Activated naive CD4-positive, alpha-beta T cell treated with anti-CD3 and anti-CD28 coated beads, Interleukin-2, amount 10 ng/mL, durations not matched to agents 7 days and 5 days (primary cell): ENCODE results near the gene LINC01488.

Source experiments
- CTCF ChIA-PET: fragments of 350-600 bp; sonication (Branson Sonifier 250); formaldehyde crosslinking; loops from one replicate; lab custom pipeline; 2021; ENCODE audit warnings: antibody characterized with exemption; lab: Charles Lee
- DNase-seq: peaks from one replicate; pipeline ENCODE4 v3.0.0-alpha.2; 2020
- H3K27ac Mint-ChIP-seq: one replicate; pipeline ENCODE4 v1.8.0; 2021; ENCODE audit warnings: mild to moderate bottlenecking, moderate library complexity, mixed read lengths
- H3K27me3 Mint-ChIP-seq: one replicate; pipeline ENCODE4 v1.8.0; 2021; ENCODE audit warnings: mild to moderate bottlenecking, mixed read lengths
- H3K36me3 Mint-ChIP-seq: one replicate; pipeline ENCODE4 v1.8.0; 2021; ENCODE audit warnings: mixed read lengths
- H3K4me1 Mint-ChIP-seq: one replicate; pipeline ENCODE4 v1.8.0; 2021; ENCODE audit warnings: mixed read lengths
- H3K4me3 Mint-ChIP-seq: one replicate; pipeline ENCODE4 v1.8.0; 2021; ENCODE audit warnings: mild to moderate bottlenecking, moderate library complexity, mixed read lengths
- H3K9me3 Mint-ChIP-seq: one replicate; pipeline ENCODE4 v1.8.0; 2021; ENCODE audit warnings: mixed read lengths

The LINC01488 gene

DNA sequence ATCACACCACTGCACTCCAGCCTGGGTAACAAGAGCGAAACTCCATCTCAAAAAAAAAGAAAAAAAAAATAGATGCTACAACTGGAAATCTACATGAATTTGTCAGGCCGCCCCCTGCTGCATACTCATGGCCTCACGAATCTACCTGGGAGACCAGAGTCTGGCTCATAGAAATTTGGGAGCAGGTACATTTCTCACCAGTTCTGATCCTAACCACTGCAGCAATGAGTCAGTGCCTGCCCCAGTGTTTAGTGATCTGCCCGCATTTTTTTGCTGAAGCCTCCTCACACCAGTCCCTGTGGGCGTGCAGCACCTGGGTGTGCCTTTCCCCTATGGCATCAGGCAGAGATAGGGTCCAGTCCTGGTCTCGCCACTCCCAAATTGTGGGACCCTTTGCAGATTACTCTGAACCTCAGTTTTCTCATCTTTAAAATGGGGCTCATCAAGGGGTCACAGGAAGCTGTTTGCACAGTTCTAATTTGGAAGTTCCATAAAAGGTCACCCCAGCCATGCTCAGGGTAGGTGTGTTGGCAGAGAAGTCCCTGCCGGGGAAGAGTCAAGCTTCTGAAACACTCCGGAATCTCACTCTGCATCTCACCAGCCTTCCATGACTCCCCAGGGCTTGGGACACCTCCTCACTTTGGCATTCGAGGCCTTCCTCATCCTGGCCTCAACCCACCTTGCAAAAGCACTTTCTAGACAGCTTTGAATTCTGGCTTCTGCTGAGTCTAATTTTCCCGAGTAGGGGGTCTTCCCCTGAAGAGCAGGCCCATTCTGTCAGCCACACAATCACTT lies 39.3 kb upstream of the LINC01488 start:
- CTCF ChIA-PET: no interaction called here
- H3K27ac Mint-ChIP-seq: no peak overlapping the region
- H3K36me3 Mint-ChIP-seq: no peaks in the 10 kb centered on the region
- H3K27me3 Mint-ChIP-seq: peaks cover 42% of the 10 kb centered on the region
- DNase-seq: no peak
- H3K9me3 Mint-ChIP-seq: no peaks in the 10 kb centered on the region
- H3K4me3 Mint-ChIP-seq: no peak overlapping the region
- H3K4me1 Mint-ChIP-seq: peaks cover 5% of the 10 kb centered on the region

DNA sequence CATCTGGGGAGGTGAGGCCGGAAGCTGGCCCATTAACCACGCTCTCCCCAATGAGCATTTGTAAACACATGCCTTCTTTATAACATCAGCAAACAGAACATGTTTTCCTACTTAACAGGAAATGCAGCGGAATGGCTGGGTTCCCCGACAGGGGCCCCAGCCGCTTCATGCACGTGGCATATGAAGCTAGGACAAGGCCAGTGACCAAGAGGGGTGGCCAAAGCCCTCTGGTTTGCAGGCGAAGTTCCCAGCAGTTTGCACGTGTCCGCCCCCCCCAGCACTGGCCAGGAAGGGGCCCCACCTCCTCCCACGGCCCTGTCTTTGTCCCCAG lies 38.7 kb upstream of the LINC01488 start:
- peaks cover 47% of the 10 kb centered on the region for H3K27me3 Mint-ChIP-seq
- H3K4me1 Mint-ChIP-seq: peaks cover 5% of the 10 kb centered on the region
- H3K27ac Mint-ChIP-seq: no peak overlapping the region

DNA sequence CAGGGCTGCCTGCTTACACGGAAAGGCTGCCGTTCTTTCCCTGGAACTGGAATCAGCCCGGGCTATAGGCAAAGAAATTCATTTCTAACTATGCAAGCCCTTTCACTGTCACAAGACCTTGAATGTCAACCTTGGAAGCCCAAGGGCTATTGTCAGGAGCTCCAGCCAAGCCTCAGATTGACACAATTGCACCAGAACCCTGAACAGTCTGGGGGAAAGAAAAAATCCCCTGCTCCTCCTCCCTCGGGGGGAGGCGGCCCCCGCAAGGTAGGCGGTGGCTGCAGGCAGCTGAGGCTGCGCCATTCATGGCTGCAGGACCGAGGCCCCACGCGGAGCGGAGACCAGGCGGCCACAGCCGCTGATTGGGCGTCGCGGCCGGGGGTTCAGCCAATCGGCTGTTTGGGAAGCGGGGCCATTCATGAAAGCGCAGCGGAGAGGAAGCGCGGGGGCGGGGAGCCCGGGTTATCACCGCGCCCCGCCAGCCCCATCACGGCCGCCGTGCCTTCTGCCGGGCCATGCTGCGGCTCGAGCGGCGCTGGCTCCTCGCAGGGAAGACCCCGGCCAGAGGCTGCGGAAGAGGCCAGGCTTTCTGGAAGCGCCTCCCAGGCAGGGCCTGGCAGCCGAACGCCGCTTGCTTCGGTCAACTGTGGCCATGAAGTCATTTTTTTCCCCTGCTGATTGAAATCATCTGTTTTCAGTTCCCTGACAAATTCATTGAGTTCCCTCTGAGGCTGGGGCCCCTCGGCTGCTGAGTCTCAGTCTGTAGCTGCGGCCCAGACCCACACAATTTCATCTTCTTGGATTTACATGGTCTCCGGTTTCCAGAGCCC lies 38.1 kb upstream of the LINC01488 start:
- Mint-ChIP-seq H3K27ac (no peak overlapping the region), H3K36me3 (no peaks in the 10 kb centered on the region), H3K4me3 (peak overlapping the region; percentile 47), H3K4me1 (peaks cover 5% of the 10 kb centered on the region), H3K9me3 (no peaks in the 10 kb centered on the region), H3K27me3 (peaks cover 53% of the 10 kb centered on the region)
- CTCF ChIA-PET: no interaction called here
- DNase-seq: peak; percentile 84

More for the DNA sequence above, 38.7 kb upstream of the LINC01488 start:
- no peak overlapping the region for H3K4me3 Mint-ChIP-seq
- no peaks in the 10 kb centered on the region for H3K36me3 Mint-ChIP-seq
- CTCF ChIA-PET: no interaction called here
- DNase-seq: no peak
- H3K9me3 Mint-ChIP-seq: no peaks in the 10 kb centered on the region

DNA sequence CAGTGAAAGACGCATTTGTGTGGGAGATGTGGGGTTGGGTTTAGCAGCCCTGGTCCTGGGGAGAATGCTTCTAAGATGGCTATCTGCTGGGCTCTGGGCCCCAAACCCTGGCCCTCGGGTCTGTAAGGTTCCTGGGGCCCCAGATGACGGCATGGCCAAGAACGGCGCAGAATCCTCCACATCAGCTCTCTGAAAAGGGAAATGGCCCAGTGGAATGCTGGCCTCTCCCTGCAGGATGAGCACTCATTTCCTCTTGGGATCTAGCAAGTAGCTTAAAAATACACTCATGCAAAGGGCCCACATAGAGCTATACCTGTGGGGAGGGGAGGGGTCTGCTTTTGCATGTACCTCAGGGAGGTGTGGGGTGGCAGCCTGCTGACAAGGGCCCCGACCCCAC lies 37.5 kb upstream of the LINC01488 start:
- Mint-ChIP-seq H3K27ac (no peak overlapping the region), H3K9me3 (no peaks in the 10 kb centered on the region), H3K27me3 (peaks cover 59% of the 10 kb centered on the region), H3K4me3 (peak overlapping the region; percentile 47), H3K4me1 (peaks cover 5% of the 10 kb centered on the region), H3K36me3 (no peaks in the 10 kb centered on the region)
- CTCF ChIA-PET: no interaction called here
- no peak for DNase-seq

DNA sequence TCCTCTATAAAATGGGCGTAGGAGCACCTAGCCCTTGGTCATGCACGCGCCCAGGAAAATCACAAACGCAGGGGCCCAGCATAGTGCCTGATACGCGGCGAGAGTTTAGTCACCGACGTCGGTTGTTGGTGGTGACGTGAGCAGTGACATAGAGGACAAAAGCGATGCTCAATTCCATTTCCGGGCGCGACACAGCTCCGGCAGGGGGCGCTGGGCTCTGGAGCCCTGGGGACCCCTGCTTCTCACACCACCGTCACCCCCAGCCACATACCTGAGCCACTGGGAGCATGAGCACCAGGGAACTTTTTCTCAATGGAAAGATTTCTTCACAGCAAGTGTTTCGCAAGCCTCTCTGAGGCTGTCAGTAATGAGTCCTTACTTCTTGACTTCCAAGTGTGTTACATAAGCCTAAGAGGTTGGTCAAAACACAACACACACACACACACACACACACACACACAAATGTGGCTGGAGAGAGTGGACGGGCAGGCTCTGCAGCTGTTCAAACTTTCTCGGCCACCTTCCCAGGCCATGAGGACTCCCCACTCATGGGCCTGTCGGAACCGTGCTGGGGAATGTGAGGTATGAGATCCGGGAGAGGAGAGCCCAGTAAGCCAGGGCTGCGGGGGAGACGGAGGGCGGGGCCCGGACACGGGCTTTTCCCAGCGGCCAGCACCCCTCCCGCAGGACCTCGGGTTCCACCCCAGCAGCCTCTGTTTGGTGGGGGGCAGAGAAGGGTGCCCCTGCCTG lies 36.9 kb upstream of the LINC01488 start:
- no peak overlapping the region for H3K27ac Mint-ChIP-seq
- CTCF ChIA-PET: no interaction called here
- no peaks in the 10 kb centered on the region for H3K36me3 Mint-ChIP-seq
- H3K4me1 Mint-ChIP-seq: peaks cover 5% of the 10 kb centered on the region
- no peak for DNase-seq
- H3K9me3 Mint-ChIP-seq: no peaks in the 10 kb centered on the region
- no peak overlapping the region for H3K4me3 Mint-ChIP-seq
- peaks cover 65% of the 10 kb centered on the region for H3K27me3 Mint-ChIP-seq

DNA sequence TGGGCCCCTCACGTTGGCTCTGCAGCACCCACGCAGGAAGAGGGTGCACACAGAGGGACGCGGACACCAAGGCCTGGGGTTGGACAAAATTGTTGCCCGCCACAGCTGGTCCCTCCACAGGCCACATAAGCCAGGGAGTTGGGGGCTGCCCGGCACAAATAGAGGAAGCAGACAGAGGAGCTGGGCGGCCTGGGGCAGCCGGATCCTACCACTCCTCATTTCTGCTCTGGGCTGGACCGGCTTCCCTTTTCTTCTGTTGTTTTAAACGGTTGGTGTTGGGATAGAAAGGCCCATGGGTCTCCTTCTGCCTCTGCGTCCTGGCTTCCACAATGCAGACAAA lies 36.4 kb upstream of the LINC01488 start:
- no peak for DNase-seq
- no peaks in the 10 kb centered on the region for H3K36me3 Mint-ChIP-seq
- no peak overlapping the region for H3K27ac Mint-ChIP-seq
- H3K4me3 Mint-ChIP-seq: no peak overlapping the region
- H3K27me3 Mint-ChIP-seq: peaks cover 69% of the 10 kb centered on the region
- CTCF ChIA-PET: no interaction called here
- H3K9me3 Mint-ChIP-seq: no peaks in the 10 kb centered on the region
- H3K4me1 Mint-ChIP-seq: peaks cover 5% of the 10 kb centered on the region

DNA sequence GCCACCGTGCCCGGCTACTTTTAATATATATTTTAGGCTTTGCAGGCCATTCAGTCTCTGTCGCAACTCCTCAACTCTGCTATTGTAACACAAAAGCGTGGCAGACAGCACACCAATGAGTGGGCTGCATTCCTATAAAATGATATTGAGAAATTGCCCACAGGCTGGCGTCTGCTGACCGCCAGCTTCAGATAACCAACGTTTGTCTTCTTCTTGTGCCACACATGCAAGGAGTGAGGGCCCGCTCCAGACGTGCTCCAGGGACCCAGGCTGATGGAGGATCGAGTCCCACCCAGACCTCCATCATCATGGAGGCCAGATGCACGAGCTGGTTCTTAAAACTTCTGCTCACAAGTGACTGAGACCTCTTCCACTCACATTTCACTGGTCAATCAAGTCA lies 35.4 kb upstream of the LINC01488 start:
- Mint-ChIP-seq H3K4me1 (peaks cover 5% of the 10 kb centered on the region), H3K27ac (no peak overlapping the region), H3K9me3 (no peaks in the 10 kb centered on the region), H3K36me3 (no peaks in the 10 kb centered on the region), H3K27me3 (peaks cover 77% of the 10 kb centered on the region), H3K4me3 (no peak overlapping the region)
- DNase-seq: no peak
- CTCF ChIA-PET: no interaction called here

DNA sequence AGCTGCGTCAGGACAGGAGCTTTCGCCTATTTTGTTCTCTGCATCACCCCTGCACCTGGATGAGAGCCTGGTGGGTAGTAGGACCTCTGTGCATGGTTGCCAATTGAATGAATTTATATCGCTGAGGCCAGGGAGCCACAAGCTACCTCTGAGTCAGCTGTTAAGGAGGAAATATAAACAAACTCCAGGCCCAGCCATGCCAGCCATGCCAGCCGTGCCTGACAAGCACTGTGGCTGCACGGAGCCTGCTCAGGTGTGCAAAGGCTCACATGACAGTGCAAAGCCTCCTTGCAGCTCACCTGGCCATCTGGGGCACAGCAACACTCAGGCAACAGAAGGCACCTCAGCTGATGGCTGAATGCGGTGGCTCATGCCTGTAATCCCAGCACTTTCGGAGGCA lies 33.7 kb upstream of the LINC01488 start:
- no peak for DNase-seq
- Mint-ChIP-seq H3K4me1 (peaks cover 5% of the 10 kb centered on the region), H3K27ac (no peak overlapping the region), H3K9me3 (no peaks in the 10 kb centered on the region), H3K27me3 (peaks cover 69% of the 10 kb centered on the region), H3K36me3 (no peaks in the 10 kb centered on the region), H3K4me3 (no peak overlapping the region)
- CTCF ChIA-PET: no interaction called here

DNA sequence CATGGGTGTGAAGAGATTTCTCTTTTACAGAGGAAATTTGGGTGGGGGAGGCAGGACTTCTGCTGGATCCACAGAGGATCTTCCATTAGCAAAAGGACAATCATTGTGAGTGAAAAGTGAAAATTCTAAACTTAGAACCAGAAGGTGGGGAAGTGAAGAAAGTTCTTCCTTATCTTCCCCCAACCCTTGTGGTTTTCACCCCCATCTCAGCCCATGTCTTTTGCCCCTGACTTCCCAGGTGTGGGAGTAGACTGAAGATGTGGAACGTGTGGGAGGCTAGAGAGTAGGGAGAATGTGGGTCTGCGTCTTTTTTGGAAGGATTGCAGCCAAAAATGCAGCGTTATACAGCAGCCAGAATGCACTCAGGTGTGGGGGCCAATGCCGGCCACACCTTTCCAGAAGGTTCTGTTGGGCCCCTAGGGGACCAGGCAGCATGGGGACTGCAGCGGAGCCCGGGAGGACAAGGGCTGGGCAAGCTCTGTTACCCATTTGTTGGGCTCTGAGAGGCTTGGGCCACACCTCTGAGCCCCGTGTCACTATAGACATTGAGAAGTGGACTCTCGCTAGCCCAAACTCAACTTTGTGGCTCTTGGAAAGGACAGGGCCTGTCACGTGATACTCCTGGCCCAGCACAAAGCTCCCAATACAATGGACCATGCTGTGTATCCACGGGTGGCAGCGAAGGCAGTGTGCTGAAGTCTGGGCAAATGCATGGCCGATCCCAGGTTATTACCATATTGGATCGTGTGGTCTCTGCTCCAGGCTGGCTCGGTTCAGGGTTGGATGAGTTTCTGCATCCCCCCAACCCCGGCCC lies 32.8 kb upstream of the LINC01488 start:
- no peaks in the 10 kb centered on the region for H3K36me3 Mint-ChIP-seq
- no peak overlapping the region for H3K4me3 Mint-ChIP-seq
- DNase-seq: no peak
- H3K27me3 Mint-ChIP-seq: peaks cover 60% of the 10 kb centered on the region
- H3K27ac Mint-ChIP-seq: no peak overlapping the region
- CTCF ChIA-PET: interaction anchor here (0.6 kb wide), 1 partner anchor 156 kb away, joined by 3 read pairs; no protein-coding TSS in a partner anchor
- no peaks in the 10 kb centered on the region for H3K9me3 Mint-ChIP-seq
- H3K4me1 Mint-ChIP-seq: peaks cover 4% of the 10 kb centered on the region

DNA sequence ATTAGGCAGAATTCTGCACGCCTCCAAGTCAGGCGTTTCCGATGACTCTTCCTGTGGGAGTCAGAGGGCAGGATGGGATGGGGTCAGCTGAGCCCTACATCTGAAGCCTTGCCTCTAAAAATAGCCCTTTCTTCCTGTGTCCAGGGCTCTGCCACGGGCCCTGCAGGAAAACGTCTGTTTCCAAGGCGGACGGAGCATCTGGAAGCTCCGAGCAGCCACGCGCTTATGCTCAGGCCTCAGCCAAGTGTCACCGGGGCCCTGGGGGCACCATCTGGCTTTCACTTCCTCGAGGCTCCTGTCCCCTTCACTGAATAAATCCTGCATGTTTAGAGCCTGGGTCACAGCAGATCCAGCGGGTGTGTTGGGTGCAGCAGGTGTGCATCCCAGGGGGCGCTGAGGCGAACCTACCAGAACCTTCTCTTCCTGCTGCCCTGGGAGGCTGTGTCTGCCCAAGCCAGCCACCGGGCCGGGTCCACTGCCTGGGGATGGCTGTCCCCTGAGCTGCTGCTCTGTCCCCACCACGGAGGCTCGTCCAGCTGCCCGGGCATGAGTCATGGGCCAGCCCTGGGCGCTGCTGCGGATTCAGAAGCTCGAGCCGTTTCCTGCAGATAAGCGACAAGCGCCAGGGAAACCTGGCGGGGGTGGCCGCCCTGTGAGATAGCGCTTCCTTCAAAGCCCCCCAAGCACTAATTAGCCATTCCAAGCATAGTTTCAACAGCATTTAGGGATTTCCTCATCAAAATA lies 32.0 kb upstream of the LINC01488 start:
- Mint-ChIP-seq H3K27ac (no peak overlapping the region), H3K4me1 (no peaks in the 10 kb centered on the region), H3K27me3 (peaks cover 52% of the 10 kb centered on the region), H3K4me3 (no peak overlapping the region), H3K36me3 (no peaks in the 10 kb centered on the region), H3K9me3 (no peaks in the 10 kb centered on the region)
- DNase-seq: no peak
- CTCF ChIA-PET: interaction anchor here (0.6 kb wide), 1 partner anchor 157 kb away, joined by 3 read pairs; no protein-coding TSS in a partner anchor

DNA sequence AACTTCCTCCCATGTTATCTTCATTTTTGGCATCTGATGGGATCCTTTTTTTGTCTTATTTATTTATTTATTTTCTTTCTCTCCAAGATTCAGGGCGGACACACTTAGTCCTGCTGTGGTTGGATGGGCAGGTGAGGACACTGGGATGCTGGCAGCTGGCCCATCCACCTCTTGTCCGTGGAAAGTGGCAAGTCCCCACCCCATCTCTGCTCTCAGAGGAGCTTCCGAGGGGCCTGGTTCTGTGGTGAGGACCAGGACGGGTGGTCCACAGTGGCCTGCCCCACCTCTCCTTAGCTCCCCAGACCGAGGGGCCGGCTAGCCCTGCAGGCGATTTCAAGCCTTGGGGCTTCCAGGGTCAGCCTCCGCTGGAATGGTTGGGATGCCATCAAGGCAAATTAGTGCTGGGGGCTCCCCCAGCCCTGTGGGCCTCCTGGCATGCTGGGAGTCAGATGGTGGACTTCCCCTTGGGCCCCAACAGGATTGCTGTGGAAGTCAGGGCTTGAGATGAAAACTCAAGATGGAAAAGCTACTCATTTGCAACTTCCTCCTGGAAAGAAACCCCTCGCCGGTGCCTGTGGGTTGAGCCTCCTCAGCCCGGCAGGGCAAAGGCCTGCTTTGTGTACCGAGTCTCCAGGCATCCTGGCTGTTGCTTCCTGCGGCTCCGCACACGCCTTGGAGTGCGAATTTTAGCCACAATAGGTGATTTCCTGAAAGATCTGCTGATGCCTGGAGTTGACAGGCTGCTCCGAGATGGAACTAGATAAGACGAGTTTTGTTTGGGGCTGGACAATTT lies 31.2 kb upstream of the LINC01488 start:
- H3K36me3 Mint-ChIP-seq: no peaks in the 10 kb centered on the region
- no peak overlapping the region for H3K27ac Mint-ChIP-seq
- no peaks in the 10 kb centered on the region for H3K9me3 Mint-ChIP-seq
- peaks cover 50% of the 10 kb centered on the region for H3K27me3 Mint-ChIP-seq
- no peaks in the 10 kb centered on the region for H3K4me1 Mint-ChIP-seq
- DNase-seq: no peak
- H3K4me3 Mint-ChIP-seq: no peak overlapping the region
- CTCF ChIA-PET: no interaction called here

DNA sequence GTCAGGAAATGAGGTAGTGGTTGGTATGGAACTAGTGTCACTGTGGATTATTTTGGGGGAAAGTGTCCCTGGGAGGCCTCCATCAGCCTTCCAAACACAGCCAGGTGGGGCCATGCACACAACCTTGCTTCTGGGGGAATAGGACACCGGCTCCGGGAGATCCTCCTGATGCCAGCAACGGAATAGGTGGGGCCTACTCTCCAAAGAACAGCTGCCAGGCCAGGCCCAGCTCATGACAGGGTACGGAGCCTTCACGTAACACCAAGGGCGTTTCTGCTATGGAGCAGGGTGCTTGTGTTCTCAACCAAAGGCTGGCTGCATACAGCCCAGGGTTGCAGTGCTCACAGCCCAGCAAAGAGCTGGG lies 30.6 kb upstream of the LINC01488 start:
- Mint-ChIP-seq H3K36me3 (no peaks in the 10 kb centered on the region), H3K4me3 (no peak overlapping the region), H3K27ac (no peak overlapping the region), H3K9me3 (no peaks in the 10 kb centered on the region), H3K4me1 (no peaks in the 10 kb centered on the region), H3K27me3 (peaks cover 50% of the 10 kb centered on the region)
- DNase-seq: no peak
- CTCF ChIA-PET: no interaction called here

DNA sequence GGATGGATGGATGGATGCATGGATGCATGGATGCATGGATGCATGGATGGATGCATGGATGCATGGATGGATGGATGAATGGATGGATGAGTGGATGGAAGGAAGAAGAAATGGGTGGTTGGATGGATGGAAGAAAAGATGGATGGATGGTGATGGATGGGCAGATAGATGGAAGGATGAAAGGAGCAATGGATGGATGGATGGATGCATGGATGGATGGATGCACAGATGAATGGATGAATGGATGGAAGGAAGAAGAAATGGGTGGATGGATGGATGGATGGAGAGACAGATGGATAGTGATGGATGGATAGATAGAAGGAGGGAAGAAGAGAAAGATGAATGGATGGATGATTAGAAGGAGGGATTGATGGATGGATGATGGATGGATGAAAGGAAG lies 30.2 kb upstream of the LINC01488 start:
- CTCF ChIA-PET: no interaction called here
- Mint-ChIP-seq H3K4me3 (no peak overlapping the region), H3K9me3 (no peaks in the 10 kb centered on the region), H3K27ac (no peak overlapping the region), H3K27me3 (peaks cover 48% of the 10 kb centered on the region), H3K36me3 (no peaks in the 10 kb centered on the region), H3K4me1 (no peaks in the 10 kb centered on the region)
- no peak for DNase-seq
